ENCODE results near the gene ZBTB7C. TPM values are rescaled to one million over a fixed set of nuclear protein-coding genes. Genes with fewer than 3 reads are reported as not detected.

The ZBTB7C gene
- total RNA-seq, 2 donors from 2014 or later = 25.1 to 36.4 TPM

DNA sequence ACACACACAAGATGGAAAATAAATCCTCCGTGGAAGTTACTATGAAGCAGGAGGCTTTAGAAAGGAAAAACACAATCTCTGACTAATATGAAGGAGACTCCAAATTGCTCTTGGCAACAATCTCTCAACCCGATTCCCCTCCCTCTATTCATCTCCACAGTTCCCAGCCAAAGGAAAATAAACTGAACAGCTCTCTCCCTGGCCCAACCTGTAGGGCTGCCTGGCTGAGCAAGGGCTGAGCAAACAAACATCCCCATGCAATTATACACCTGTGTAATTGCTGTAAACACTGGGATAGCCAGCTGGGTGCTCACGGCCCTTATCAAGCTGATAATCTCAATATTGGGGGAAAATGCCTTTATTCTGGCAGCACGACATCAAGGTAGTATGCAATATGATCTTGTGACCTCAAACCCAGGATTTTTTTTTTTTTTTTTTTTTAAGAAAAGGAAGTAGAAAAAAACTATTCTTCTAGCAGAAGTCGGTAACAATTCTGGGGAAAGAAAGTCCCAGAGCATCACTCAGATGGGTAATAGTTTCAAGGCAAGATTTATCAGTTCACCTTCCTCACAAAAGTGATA lies 275.4 kb downstream of the ZBTB7C start:
- H3K9me3 ChIP-seq = no peaks in the 10 kb centered on the region
- intact Hi-C loops (cut with DNase I) = no loop called here

DNA sequence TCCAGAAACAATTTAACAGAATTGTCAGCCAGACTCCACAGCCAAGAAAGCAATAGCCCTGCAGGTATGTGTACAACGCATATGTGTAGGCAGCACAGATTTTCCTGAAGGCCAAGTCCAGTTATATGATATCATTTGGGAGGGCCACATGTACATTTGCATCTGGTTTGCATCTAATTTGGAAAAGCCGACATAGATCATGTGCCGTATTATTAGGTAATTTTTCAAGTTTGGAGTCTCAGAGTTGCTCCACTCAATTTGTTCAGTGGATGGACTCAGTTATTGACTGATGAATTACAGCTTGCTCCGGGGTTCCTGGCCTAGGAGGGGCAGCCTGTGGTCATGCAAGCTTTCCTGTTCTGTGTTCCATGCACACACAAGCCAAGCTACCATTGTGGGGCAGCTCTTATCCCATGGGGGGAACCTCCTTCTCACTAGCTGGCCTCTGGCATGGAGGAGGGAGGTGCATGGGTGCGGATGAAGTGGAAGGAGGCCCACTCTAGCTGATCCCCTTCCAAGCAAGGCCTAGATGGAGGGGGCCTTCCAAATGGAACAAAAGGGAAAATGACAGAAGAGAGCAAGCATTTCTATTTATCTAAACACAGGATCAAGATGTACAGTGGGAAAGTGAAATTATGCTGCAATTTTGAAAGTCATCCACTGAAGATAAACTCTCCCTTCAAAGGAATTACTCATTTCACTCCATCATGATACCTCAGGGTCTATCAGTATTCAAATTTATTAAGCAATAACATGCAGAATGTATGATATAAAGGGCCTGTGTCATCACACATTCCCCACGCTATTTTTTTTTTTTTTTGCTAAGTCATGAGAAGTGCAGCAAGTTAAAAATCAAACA lies 276.2 kb downstream of the ZBTB7C start:
- H3K4me1 ChIP-seq = peaks cover 8% of the 10 kb centered on the region

More for the DNA sequence above, 275.4 kb downstream of the ZBTB7C start:
- peaks cover 11% of the 10 kb centered on the region for H3K27me3 ChIP-seq
- H3K9ac ChIP-seq (ENCODE audit: low read depth in 2 of 2, low read length in 2 of 2) = peak overlapping the region in 1 of 2 donors; percentile 62
- no peaks in the 10 kb centered on the region for H3K36me3 ChIP-seq
- peak; percentile 82 for DNase-seq
- H3K27ac ChIP-seq = peak overlapping the region; percentile 58
- no peak overlapping the region for H3K4me3 ChIP-seq
- no peak for TF ChIP-seq CTCF (IDR thresholded peaks at IDR 0.05)
- H3K4me1 ChIP-seq = peaks cover 14% of the 10 kb centered on the region

DNA sequence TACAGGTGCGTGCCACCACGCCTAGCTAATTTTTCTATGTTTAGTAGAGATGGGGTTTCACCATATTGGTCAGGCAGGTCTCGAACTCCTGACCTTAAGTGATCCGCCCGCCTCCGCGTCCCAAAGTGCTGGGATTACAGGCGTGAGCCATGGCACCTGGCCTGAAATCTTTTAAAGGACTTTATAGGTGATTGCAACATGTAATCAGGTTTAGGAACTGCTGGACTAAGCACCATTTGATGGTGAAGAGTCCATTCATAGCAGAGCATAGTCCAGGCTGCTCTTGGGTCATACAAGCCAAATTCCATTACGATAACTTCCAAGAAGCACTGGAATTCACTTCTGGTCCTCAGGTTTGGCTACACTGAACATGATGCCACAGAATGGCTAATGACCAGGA lies 278.1 kb downstream of the ZBTB7C start:
- no peaks in the 10 kb centered on the region for H3K27me3 ChIP-seq
- H3K9ac ChIP-seq (ENCODE audit: low read depth in 2 of 2, low read length in 2 of 2) = no peak overlapping the region
- H3K4me3 ChIP-seq = no peak overlapping the region
- no peaks in the 10 kb centered on the region for H3K36me3 ChIP-seq
- H3K27ac ChIP-seq = no peak overlapping the region
- TF ChIP-seq CTCF (IDR thresholded peaks at IDR 0.05) = no peak
- no peaks in the 10 kb centered on the region for H3K9me3 ChIP-seq
- peaks cover 5% of the 10 kb centered on the region for H3K4me1 ChIP-seq
- intact Hi-C loops (cut with DNase I) = no loop called here
- no peak for DNase-seq

More for the DNA sequence above, 276.2 kb downstream of the ZBTB7C start:
- TF ChIP-seq CTCF (IDR thresholded peaks at IDR 0.05) = no peak
- Histone ChIP-seq H3K4me3 (no peak overlapping the region), H3K27me3 (peaks cover 7% of the 10 kb centered on the region), H3K36me3 (no peaks in the 10 kb centered on the region), H3K9me3 (no peaks in the 10 kb centered on the region), H3K27ac (peak overlapping the region; percentile 58), H3K9ac (ENCODE audit: low read depth in 2 of 2, low read length in 2 of 2) (peak overlapping the region in 1 of 2 donors; percentile 5)
- DNase-seq = no peak
- intact Hi-C loops (cut with DNase I) = no loop called here

GRCh38 chr18:48129621-48130082 lies 279.5 kb downstream of the ZBTB7C start:
- H3K9me3 ChIP-seq = no peaks in the 10 kb centered on the region
- H3K4me3 ChIP-seq = no peak overlapping the region
- intact Hi-C loops (cut with DNase I) = no loop called here
- no peak overlapping the region for H3K27ac ChIP-seq
- no peak for TF ChIP-seq CTCF (IDR thresholded peaks at IDR 0.05)
- peaks cover 3% of the 10 kb centered on the region for H3K4me1 ChIP-seq
- H3K9ac ChIP-seq (ENCODE audit: low read depth in 2 of 2, low read length in 2 of 2) = no peak overlapping the region
- H3K36me3 ChIP-seq = no peaks in the 10 kb centered on the region
- no peak for DNase-seq
- H3K27me3 ChIP-seq = no peaks in the 10 kb centered on the region

DNA sequence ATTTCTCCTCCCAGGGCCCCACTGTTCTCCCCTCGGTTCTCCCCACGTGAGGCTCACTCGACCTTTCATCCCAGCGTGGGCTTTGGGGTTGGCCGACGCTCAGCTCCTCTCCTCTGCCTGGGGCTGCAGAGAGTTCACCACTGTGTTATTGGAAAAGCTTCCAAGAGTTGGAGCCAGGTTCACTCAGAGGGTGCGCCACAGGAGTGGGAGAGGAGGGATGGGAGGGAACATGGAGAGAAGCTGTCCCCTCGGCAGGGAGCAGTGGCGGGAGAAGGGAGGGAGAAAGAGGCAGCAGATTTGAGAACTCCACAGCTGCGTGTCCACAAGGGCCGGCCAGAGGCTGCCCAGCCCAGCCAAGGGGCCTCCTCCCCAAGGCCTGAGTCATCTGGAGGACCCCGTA lies 281.6 kb downstream of the ZBTB7C start:
- Histone ChIP-seq H3K4me1 (no peaks in the 10 kb centered on the region), H3K36me3 (no peaks in the 10 kb centered on the region)

More for the DNA sequence above, 281.6 kb downstream of the ZBTB7C start:
- no peak overlapping the region for H3K9ac ChIP-seq (ENCODE audit: low read depth in 2 of 2, low read length in 2 of 2)
- H3K27ac ChIP-seq = no peak overlapping the region
- no peak overlapping the region for H3K4me3 ChIP-seq
- TF ChIP-seq CTCF (IDR thresholded peaks at IDR 0.05) = no peak
- no peaks in the 10 kb centered on the region for H3K27me3 ChIP-seq
- intact Hi-C loops (cut with DNase I) = no loop called here
- H3K9me3 ChIP-seq = no peaks in the 10 kb centered on the region
- no peak for DNase-seq

Data from colonic mucosa (tissue), 4 donors.